ENCODE results near the gene PCNT.

- TF ChIP-seq CTCF (IDR thresholded peaks at IDR 0.05; ENCODE audit: low read depth, low read length, poor library complexity, severe bottlenecking) (no peak), EZH2phosphoT487 (IDR thresholded peaks at IDR 0.05; ENCODE audit: borderline replicate concordance, low read length) (no peak)
Observed at GRCh38 chr21:46318464-46318845, 5.5 kb upstream of the PCNT start.

All from DOHH2 (cell line).